ENCODE measurements around the gene MYH15. TPM values are rescaled to one million over a fixed set of nuclear protein-coding genes. Genes with fewer than 3 reads are reported as not detected.

MYH15 gene
- total RNA-seq, 1 experiment from 2014 or later: 1.2 TPM

DNA sequence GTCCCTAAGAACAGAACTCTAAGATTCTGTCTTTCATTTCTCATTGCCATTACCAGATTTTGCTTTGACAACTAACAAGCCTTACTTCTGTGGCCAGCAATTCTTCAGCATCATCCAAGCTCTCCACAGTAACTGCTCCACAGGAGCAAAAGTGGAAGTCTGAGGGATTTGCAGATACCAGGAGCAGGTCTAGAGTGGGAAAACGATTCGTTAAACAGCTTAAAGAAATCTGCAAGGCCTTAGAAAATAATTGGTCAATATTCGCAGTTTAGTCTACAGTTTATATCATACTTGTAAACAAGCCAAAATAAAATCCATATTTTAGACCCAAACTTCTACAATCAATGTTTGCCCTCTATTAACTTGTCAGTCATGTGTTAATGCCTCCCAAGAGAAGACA lies 24.1 kb downstream of the MYH15 start:
- POLR2A ChIA-PET: no interaction called here
- intact Hi-C loops (cut with micrococcal nuclease; ENCODE audit: unreplicated experiment): no loop called here
- no peaks in the 10 kb centered on the region for H3K27me3 ChIP-seq (ENCODE audit: control insufficient read depth, insufficient read depth, low read length)
- H3K27ac ChIP-seq (ENCODE audit: low read length): no peak overlapping the region
- in situ Hi-C loops (cut with HindIII; ENCODE audit: low pct_unique_long_range_greater_than_20kb, low sequenced_read_pairs): no loop called here
- no peak for ATAC-seq
- CTCF ChIA-PET: interaction anchor here (1.0 to 1.3 kb wide), 2 partner anchors 8 to 66 kb away, joined by 3 to 6 read pairs; no protein-coding TSS in a partner anchor
- H3K4me1 ChIP-seq (ENCODE audit: control insufficient read depth, insufficient read depth, low read length): peaks cover 3% of the 10 kb centered on the region; the same call in 1 of the 2 replicates
- no peak overlapping the region for H3K4me3 ChIP-seq (ENCODE audit: low read depth in 2 of 2, low read length in 2 of 2)
- BruUV-seq (replicated peaks): no TSS peak
- no peaks in the 10 kb centered on the region for H3K36me3 ChIP-seq (ENCODE audit: control insufficient read depth, insufficient read depth, low read length)
- TF ChIP-seq, protein P1, sequence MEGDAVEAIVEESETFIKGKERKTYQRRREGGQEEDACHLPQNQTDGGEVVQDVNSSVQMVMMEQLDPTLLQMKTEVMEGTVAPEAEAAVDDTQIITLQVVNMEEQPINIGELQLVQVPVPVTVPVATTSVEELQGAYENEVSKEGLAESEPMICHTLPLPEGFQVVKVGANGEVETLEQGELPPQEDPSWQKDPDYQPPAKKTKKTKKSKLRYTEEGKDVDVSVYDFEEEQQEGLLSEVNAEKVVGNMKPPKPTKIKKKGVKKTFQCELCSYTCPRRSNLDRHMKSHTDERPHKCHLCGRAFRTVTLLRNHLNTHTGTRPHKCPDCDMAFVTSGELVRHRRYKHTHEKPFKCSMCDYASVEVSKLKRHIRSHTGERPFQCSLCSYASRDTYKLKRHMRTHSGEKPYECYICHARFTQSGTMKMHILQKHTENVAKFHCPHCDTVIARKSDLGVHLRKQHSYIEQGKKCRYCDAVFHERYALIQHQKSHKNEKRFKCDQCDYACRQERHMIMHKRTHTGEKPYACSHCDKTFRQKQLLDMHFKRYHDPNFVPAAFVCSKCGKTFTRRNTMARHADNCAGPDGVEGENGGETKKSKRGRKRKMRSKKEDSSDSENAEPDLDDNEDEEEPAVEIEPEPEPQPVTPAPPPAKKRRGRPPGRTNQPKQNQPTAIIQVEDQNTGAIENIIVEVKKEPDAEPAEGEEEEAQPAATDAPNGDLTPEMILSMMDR (IDR thresholded peaks at IDR 0.05): no peak
- TF ChIP-seq POLR2AphosphoS5 (IDR thresholded peaks at IDR 0.05; ENCODE audit: low read depth, low read length) (no peak), TCF7L2 (IDR thresholded peaks at IDR 0.05; ENCODE audit: low read depth, low read length) (no peak), SIN3A (IDR thresholded peaks at IDR 0.05; ENCODE audit: borderline replicate concordance, insufficient read depth, low read depth, low read length) (no peak)
- H3K9me3 ChIP-seq (ENCODE audit: control insufficient read depth, insufficient read depth, low read depth, low read length): no peaks in the 10 kb centered on the region
- DNase-seq (ENCODE audit: low read depth, low spot score): no peak

DNA sequence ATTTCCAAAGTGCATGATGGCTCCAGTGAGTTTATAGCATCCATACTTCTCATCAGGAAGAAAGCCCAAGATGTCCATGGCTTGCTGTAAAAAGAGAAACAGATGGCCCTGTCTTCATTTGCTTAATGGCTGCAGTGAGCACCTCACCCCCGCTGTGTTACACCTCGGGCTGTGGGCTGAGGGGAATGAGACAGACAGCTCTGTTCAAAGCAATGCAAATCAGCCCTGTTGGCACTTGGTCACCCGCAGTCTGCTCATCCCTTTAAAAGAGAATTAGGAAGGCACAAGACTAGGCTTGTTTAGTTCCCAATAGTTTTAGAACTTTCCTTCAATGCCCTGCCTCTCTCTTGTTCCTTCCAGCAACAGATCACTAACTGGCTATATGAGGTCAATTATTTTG lies 25.2 kb downstream of the MYH15 start:
- H3K9me3 ChIP-seq (ENCODE audit: control insufficient read depth, insufficient read depth, low read depth, low read length): no peaks in the 10 kb centered on the region
- intact Hi-C loops (cut with micrococcal nuclease; ENCODE audit: unreplicated experiment): no loop called here
- H3K27ac ChIP-seq (ENCODE audit: low read length): no peak overlapping the region
- no peak for DNase-seq (ENCODE audit: low read depth, low spot score)
- H3K27me3 ChIP-seq (ENCODE audit: control insufficient read depth, insufficient read depth, low read length): no peaks in the 10 kb centered on the region
- TF ChIP-seq, protein P1 (IDR thresholded peaks at IDR 0.05): no peak
- peaks cover 3% of the 10 kb centered on the region; the same call in 1 of the 2 replicates for H3K4me1 ChIP-seq (ENCODE audit: control insufficient read depth, insufficient read depth, low read length)
- in situ Hi-C loops (cut with HindIII; ENCODE audit: low pct_unique_long_range_greater_than_20kb, low sequenced_read_pairs): no loop called here
- H3K36me3 ChIP-seq (ENCODE audit: control insufficient read depth, insufficient read depth, low read length): no peaks in the 10 kb centered on the region
- H3K4me3 ChIP-seq (ENCODE audit: low read depth in 2 of 2, low read length in 2 of 2): no peak overlapping the region
- CTCF ChIA-PET: no interaction called here
- ATAC-seq: no peak
- POLR2A ChIA-PET: no interaction called here
- no TSS peak for BruUV-seq (replicated peaks)

DNA sequence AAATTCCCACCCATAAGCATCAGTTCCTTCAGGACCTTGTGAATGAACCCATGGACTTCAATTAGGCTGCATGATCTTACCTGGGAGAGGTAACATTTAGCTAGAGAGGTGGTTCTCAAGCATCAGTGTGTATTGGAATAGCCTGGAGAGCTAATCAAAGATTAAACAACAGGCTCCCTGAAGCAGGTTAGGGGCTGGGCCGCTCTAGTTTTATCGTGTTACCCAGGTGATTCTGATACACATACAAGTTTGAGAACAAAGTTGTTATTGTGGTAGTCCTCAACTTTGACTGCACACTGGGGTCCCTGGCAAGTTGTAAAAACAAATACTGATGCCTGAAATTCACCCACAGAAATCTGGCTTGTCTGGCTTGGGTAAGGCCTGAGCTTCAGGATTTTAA lies 31.2 kb downstream of the MYH15 start:
- no TSS peak for BruUV-seq (replicated peaks)
- Histone ChIP-seq H3K4me1 (ENCODE audit: control insufficient read depth, insufficient read depth, low read length) (no peaks in the 10 kb centered on the region), H3K27me3 (ENCODE audit: control insufficient read depth, insufficient read depth, low read length) (no peaks in the 10 kb centered on the region), H3K9me3 (ENCODE audit: control insufficient read depth, insufficient read depth, low read depth, low read length) (peaks cover 10% of the 10 kb centered on the region; the same call in 1 of the 2 replicates), H3K27ac (ENCODE audit: low read length) (no peak overlapping the region), H3K36me3 (ENCODE audit: control insufficient read depth, insufficient read depth, low read length) (no peaks in the 10 kb centered on the region), H3K4me3 (ENCODE audit: low read depth in 2 of 2, low read length in 2 of 2) (no peak overlapping the region)
- ChIA-PET CTCF (interaction anchor here (0.7 kb wide), 1 partner anchor 8 kb away, joined by 4 read pairs; no protein-coding TSS in a partner anchor), POLR2A (no interaction called here)
- TF ChIP-seq, protein P2, sequence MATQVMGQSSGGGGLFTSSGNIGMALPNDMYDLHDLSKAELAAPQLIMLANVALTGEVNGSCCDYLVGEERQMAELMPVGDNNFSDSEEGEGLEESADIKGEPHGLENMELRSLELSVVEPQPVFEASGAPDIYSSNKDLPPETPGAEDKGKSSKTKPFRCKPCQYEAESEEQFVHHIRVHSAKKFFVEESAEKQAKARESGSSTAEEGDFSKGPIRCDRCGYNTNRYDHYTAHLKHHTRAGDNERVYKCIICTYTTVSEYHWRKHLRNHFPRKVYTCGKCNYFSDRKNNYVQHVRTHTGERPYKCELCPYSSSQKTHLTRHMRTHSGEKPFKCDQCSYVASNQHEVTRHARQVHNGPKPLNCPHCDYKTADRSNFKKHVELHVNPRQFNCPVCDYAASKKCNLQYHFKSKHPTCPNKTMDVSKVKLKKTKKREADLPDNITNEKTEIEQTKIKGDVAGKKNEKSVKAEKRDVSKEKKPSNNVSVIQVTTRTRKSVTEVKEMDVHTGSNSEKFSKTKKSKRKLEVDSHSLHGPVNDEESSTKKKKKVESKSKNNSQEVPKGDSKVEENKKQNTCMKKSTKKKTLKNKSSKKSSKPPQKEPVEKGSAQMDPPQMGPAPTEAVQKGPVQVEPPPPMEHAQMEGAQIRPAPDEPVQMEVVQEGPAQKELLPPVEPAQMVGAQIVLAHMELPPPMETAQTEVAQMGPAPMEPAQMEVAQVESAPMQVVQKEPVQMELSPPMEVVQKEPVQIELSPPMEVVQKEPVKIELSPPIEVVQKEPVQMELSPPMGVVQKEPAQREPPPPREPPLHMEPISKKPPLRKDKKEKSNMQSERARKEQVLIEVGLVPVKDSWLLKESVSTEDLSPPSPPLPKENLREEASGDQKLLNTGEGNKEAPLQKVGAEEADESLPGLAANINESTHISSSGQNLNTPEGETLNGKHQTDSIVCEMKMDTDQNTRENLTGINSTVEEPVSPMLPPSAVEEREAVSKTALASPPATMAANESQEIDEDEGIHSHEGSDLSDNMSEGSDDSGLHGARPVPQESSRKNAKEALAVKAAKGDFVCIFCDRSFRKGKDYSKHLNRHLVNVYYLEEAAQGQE (IDR thresholded peaks at IDR 0.05; ENCODE audit: insufficient read depth in 1 of 2, low read depth in 2 of 2, low read length in 1 of 2): no peak
- TF ChIP-seq SIN3A (IDR thresholded peaks at IDR 0.05; ENCODE audit: borderline replicate concordance, insufficient read depth, low read depth, low read length): no peak
- no peak for TF ChIP-seq TCF7L2 (IDR thresholded peaks at IDR 0.05; ENCODE audit: low read depth, low read length)
- no peak for TF ChIP-seq POLR2AphosphoS5 (IDR thresholded peaks at IDR 0.05; ENCODE audit: low read depth, low read length)
- TF ChIP-seq, protein P1 (IDR thresholded peaks at IDR 0.05): no peak
- intact Hi-C loops (cut with micrococcal nuclease; ENCODE audit: unreplicated experiment) (loop anchor here (10.0 kb wide), 1 partner anchor 554 kb away; no protein-coding TSS in a partner anchor), in situ Hi-C loops (cut with HindIII; ENCODE audit: low pct_unique_long_range_greater_than_20kb, low sequenced_read_pairs) (no loop called here)
- ATAC-seq (no peak), DNase-seq (ENCODE audit: low read depth, low spot score) (no peak)
